Thyroid gland (tissue), 4 donors: ENCODE data around the gene HP1BP3.

Source experiments
- POLR2A ChIP-seq, 2 donors: fragments of 450-650 bp; IDR thresholded peaks; one replicate each; pipeline ENCODE4 v1.6.1; 2017; ENCODE audit warnings: antibody characterized with exemption in 2 of 2, mild to moderate bottlenecking in 2 of 2, moderate library complexity in 1 of 2
- TF ChIP-seq, protein P1 (sequence below), 6 experiments: fragments of 200-600 bp in 3 of 6; fragments of 450-650 bp in 3 of 6; sonication (generic) in 3 of 6; IDR thresholded peaks; one replicate each; pipeline ENCODE4 v1.5.1; 2016 to 2019; ENCODE audit warnings: antibody characterized with exemption in 6 of 6, mild to moderate bottlenecking in 2 of 6, inconsistent platforms in 1 of 6, moderate library complexity in 1 of 6

DNA sequence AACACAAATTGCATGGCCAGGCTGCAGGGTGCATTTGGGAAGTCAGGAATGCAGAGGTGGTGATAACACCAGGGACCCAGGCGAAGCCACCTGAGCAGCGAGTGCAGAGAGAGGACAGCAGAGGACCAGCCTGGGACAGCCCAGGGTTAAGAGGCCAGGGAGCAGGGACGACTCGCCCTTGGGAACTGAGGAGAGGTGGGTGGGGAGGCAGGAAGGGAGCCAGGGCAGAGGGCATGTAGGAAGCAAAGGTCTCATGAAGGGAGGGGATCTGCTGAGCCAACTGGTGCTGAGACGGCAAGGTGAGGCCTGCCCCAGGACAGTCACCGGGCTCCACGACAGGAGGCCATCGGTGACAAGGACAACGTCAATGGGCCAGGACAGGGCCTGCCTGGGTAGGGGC is 85.7 kb downstream of the HP1BP3 start:
- TF ChIP-seq, protein P1, sequence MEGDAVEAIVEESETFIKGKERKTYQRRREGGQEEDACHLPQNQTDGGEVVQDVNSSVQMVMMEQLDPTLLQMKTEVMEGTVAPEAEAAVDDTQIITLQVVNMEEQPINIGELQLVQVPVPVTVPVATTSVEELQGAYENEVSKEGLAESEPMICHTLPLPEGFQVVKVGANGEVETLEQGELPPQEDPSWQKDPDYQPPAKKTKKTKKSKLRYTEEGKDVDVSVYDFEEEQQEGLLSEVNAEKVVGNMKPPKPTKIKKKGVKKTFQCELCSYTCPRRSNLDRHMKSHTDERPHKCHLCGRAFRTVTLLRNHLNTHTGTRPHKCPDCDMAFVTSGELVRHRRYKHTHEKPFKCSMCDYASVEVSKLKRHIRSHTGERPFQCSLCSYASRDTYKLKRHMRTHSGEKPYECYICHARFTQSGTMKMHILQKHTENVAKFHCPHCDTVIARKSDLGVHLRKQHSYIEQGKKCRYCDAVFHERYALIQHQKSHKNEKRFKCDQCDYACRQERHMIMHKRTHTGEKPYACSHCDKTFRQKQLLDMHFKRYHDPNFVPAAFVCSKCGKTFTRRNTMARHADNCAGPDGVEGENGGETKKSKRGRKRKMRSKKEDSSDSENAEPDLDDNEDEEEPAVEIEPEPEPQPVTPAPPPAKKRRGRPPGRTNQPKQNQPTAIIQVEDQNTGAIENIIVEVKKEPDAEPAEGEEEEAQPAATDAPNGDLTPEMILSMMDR (IDR thresholded peaks at IDR 0.05) = no peak
- TF ChIP-seq POLR2A (IDR thresholded peaks at IDR 0.05) = no peak
